ENCODE measurements around the gene AKR7A3.

AKR7A3 gene

DNA sequence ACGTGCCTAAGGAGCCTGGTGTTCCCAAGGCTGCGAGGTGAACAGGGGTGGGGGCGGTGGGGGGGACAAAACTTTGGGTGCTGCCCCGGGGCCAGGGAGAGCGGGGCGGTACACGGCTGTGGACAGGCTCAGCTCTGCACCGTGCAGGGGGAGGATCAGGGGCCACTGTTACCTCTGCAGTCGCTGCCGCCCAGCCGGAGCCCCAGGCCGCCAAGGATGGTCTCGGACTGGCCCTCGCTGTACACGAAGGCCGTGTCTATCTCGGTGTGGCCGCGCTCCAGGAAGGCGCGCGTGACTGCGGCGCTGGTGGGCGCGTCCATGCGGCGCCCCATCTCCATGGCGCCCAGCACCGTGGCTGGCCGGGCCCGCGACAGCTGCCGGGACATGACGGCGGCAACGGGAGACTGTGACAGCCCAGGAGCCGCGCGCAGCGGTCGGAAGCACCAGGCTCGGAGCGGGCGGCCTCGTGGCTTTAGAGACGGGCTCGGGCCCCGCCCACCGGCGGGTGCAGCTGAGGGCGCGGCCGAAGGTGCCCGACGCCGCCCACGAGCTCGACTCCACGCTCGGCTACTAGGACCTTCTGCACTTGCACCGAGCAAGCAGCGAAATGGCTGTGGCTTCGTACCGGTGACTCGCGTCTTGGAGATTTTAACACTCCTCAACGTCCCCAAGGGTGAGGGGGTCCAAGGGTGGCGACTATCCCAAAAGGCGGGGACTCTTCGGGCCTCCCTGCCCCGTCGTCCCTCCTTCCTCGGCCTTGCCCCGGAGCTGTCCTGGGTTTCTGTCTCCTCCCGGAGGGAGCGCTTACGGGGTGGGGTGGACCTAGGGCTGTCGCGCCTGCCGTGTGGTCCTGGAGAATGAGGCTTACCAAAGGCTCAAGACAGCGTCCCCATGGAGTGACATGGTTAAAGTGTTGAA is at the start of gene AKR7A3:
Gene AKR7A3, minus strand, starts transcription at position 447 of the 918 bp plus-strand sequence. Its CDS starts 61 bp downstream, at position 386.
- DNase-seq: peak; percentile 61 to 66

DNA sequence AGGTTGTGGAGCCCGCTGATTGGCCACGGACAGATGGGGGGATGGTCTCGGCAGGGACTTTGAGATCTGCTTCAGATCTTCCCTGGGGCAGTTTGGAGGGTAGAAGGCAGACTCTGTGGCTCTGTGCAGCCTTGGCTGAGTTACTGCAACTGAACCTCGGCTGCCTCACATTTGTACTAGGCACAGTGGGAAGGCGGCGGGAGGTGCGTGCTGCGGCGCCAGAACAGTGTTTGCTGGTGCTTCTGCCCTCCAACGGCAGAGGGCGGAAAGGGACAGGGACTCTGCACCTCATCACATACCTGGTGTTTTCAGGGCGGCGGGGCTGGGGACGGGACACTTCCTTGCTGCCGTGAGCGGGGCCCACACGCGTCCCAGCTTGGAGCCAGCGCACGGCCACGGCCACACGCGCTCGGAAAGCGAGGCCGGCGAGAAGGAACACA is 49.8 kb upstream of the AKR7A3 start:
- DNase-seq: no peak

DNA sequence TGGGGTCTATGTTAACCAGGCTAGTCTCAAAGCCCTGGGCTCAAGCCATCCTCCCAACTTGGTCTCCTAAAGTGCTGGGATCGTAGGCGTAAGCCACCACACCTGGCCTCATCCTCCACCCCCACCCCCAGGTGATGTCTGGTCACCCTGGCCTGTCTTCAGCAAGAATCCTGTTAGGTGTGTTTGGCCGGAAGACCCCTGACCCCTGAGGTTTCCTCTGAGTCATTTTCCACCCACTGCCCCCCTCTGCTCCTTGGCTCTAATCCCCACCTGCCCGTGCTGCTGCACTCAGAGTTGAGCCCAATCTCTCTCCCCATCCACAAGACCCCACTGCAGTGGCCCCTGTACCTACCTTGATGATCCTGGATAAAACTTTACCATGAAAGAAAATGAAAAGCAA is 48.7 kb upstream of the AKR7A3 start:
- DNase-seq: no peak

DNA sequence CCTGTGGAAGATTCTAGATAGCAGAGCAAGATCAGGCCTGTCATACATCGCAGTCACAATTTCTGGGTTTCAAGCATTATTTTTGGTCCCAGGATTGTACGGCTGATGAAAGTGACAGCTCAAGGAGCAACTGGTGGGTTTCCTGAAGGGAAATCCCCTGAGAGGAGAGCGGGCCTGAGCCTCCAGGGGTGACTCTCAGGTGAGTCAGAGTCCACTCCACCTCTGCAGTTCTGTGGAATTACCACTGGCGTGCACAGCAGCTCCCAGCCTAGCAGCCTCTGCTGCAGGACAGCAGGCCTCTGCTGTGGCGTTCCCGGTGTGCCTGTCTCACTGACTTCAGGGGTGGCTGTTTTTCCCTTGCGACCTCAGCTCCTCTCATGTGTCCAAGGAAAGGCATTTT is 48.0 kb upstream of the AKR7A3 start:
- DNase-seq: peak; percentile 55 to 56

DNA sequence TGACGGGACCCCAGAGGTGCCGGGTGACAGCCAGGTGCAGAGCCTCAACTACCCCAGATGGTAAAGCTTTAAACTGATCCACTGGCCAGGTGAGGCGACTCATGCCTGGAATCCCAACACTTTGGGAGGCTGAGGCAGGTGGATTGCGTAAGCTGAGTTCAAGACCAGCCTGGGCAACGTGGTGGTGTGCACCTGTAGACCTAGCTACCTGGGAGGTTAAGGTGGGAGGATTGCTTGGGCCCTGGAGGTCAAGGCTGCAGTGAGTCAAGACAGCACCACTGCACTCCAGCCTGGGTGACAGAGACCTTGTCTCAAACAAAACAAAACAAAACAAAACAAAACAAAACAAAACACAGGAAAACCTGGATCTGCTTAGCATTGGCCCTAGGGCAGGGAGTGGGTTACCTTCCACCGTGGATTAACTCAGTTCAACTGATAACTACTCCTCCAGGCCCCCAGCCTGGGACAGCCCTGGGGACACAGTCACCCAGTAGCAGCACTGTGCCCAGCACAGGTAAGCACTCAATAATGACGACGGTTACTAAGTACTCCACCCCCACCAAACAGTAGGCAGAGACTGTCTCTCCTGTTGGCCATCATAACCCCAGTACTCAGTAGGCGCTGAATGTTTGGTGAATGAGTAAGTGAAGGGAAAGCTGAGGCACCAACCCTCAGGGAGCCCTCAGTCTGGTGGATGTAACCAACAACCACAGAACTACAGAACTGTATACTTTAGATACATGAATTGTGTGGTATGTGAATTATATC is 45.2 kb upstream of the AKR7A3 start:
- DNase-seq: no peak

DNA sequence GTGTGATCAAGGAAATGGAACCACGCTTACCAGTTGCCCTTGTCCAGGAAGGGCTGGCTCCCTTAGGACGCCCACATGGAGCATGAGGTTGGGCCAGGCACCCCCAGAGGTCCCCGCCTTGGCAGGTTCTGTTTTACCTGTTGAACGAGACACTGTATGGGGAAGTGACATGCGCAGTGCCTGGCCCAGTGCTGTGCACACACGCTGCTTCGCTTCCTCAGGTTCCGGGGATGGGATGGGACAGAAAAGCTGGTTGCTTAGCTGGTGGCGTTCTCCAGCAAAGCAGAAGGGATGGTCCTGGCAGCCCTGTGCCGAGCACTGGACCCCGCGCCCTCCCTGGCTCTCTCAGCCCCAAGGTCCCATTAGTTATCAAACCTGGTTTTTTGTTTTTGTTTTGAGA is 44.3 kb upstream of the AKR7A3 start:
- DNase-seq: no peak

DNA sequence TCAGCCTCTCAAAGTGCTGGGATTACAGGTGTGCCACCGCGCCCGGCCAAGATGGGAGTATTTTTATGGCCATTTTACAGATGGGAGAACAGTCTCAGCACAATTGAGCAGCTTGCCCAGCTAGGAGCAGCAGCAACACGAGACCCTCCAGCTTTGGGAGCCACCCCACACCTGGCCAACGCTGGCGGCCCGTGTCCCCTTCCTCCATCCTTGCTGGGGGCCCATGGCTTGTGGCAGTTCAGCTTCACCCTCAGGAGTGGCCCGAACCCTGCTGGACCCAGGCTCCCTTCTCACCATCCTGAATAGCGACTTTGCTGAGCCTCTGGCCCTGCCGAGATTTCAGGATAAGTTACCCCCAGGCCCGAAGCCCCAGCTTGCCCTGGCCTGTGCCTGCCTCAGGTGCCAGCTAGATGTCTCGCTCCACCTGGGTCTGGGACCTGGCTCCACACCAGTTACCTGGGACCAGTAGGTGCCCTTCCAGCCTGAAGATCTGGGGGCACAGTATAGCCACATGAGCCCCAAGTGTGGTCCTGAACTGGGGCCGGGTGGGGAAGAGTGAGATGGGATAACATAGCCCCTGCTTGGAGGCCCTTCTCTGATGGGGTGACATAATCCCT is 42.8 kb upstream of the AKR7A3 start:
- no peak for DNase-seq

DNA sequence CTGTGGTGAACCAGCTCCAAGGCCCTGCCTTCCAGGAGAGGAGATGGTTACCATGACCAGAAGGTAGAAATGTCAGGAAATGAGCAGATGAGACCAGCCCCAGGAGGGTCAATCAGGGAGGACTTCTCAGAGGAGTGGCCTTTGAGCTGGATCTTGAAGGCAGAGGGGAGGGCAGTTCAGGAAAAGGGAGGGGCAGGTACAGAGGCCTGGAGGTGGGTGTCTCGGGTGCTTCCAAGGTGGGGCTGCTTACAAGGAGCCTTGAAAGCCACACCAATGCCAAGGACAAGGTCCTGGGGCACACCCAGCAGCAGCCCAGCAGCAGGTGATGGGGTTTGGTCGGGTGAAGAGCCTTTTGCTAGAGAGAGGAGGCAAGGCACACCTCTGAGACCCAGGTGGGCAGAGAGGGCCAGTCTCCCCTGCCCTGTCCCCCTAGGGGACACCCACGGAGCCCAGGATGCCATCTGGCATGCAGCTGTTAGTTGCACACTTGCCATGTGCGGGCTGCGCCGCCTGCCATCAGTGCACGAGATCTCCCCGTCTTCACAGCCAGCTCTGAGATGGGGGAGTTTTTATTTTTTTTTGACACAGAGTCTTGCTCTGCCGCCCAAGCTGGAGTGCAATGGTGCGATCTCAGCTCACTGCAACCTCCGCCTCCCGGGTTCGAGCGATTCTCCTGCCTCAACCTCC is 42.0 kb upstream of the AKR7A3 start:
- no peak for DNase-seq

DNA sequence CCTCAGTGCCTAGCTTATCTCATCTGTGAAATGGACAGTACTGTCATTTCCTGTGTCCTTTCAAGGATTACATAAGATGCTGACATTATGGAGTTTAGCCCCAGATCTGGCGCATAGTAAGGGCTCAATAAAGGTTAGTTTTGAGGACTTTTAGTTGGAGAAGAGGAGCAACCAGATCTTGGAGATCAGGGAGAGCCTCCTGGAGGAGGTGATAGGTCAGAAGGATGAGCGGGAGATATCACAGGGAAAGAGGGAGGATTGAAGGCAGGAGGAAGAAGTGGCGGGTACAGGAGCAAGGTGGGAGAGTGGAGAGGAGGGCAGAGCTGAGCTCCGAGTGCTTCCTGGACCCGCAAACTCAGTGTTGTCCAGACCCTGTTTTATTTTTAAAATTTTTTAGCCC is 41.0 kb upstream of the AKR7A3 start:
- DNase-seq: no peak

DNA sequence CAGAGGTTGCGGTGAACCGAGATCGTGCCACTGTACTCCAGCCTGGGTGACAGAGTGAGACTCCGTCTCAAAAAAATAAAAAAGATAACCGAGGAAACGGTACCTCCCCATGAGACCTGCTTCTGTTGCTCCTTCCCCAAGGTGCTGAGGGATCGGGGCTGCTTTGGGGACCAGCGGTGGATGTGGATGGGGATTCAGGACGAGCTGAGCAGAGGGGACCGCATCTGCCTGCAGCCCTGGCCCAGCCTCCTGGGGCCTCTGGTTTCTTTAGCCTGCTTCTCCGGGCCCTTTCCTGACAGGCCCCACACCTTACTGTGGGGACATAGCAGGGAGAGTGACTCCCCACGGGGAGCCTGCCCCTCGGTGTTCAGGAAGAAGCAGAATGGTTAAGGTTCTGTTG is 40.6 kb upstream of the AKR7A3 start:
- no peak for DNase-seq

DNA sequence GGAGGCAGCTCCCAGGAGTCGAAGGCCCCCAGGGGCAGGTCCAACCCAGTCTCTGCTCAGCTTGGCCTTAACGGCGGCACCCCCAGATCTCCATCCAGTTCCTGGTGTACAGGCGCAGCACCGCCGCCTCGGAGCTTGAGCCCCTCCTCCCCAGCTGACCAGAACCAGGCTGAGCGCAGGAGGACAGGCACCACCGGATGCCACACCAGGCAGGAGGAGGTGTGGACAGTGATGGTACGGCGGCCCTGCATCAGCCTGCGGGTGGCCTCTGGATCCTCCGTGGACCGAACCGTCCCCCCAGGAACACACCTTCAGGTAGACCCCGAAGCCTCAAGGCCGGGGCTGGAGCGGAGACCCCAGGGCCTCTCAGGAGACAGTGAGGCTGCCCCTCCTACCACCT is 39.9 kb upstream of the AKR7A3 start:
- DNase-seq: no peak

DNA sequence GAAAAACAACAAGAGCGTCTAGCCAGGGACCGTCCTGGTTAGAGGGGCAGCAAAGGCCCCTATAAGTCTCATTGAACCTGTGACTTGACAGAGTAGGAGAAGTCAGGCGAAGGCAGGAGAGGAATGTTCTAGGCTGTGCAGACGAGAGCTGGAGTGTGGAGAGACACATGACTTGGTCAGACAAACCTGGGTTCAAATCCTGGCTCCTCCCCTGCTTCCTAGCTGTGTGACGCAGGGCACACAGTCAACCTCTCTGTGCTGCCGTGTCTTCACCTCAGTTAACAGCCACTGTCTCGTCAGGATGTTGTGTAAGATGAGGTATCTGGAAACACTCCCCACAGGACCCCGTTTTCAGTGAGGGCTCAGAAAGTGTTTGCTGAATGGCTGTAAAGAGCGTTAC is 39.2 kb upstream of the AKR7A3 start:
- DNase-seq: no peak

DNA sequence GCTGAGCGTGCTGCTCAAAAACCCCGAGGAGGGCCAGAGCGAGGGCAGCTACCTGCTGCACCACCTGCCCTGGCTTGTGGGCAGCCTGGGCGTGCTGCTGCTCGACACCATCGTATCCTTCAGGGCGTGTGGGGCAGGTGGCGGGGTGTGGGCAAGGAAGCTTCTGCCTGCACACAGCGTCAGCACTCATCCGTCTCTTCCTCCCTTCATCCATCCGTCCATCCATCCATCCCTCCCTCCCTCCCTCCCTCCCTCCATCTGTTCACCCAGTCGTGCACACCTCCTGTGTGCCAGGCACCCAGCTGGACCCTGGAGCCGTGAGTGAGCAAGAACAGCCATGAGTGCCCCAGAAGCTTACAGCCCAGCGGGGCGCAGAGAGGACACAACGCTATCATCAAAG is 38.7 kb upstream of the AKR7A3 start:
- DNase-seq: no peak

DNA sequence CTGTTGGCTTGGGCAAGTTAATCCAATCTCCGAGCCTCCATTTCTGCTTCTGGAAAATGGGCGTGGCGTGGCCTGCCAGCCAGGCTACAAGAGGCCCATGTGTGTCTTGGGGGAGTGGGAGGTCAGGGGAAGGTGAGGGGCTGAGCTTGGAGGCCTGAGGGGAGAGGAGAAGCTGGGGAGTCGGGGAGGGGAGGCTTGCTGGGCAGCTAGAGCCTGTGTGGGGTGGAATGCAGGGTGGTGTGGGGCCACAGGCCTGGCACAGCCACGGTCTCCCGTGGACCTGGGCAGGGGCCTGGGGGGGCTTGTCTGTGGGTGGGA is 38.1 kb upstream of the AKR7A3 start:
- no peak for DNase-seq

DNA sequence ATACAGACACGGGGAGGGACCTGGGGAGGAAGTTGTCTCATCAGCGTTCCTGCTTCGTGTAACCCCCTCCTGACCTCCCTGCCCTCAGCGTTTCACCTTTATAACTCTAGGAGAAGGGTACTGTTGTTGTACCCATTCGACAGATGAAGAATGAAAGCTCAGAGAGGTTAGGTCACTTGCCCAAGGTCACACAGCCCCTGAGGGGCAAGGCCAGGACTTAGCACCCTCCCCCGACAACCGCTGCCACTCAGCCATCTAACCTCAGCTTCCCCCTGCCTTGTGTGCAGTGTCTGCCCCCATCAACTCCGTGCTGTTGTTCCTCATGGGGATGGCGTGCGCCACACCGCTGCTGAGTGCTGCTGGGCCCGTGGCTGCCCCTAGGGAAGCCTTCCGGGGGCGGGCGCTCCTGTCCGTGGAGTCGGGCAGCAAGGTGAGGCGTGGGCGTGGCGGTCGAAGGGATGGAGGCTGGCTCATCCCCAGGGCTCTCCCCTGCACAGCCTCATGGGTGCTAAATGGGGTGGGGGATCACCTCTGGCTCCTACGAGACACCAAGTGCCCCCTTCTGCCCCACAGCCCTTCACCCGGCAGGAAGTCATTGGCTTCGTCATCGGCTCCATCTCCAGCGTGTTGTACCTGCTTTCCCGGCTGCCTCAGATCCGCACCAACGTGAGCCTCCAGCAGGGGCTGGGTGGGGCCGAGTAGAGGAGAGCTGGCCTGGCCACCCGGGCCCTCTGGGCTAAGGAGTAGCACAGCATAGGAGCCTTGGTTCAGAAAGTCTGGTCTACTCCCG is 37.6 kb upstream of the AKR7A3 start:
- DNase-seq: no peak

DNA sequence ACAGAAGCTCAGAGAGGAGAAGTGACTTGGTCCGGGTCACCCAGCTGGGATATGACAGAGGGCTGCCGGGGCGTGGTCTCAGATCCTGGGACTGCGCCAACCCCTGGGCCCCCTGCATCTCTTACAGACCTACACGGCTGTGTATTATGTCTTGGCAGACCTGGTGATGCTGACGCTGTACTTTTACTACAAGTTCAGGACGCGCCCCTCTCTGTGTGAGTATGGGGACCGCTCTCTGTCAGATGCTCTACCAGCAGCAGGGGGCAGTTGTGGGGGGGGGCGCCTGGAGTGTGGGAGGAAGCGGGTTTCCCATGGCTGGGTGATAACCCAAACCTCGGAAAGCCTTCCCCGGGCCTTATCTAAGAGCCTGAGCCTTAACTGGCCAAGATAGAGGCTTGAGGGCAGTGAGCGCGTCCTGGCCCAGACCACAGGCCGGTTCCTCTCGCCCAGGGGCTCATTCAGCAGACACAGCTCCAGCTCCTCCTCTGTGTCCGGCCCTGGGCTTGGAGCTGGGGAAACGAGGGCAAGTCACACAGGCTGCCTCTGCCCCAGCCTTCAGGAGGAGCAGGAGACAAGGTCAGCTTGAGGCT is 36.9 kb upstream of the AKR7A3 start:
- DNase-seq: no peak

DNA sequence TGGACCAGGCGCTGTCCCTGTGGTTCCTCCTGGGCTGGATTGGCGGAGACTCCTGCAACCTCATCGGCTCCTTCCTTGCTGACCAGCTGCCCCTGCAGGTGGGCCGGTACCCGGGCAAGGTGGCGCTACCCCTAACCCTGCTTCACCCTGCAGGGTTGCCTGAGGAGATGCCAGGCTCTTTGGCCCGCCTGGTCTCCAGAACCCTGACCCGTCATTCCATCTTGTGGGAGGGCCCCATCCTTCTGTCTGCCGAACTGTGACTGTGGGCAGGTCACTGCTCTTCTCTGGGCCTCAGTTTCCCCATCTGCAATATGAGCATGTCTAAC is 36.1 kb upstream of the AKR7A3 start:
- no peak for DNase-seq

DNA sequence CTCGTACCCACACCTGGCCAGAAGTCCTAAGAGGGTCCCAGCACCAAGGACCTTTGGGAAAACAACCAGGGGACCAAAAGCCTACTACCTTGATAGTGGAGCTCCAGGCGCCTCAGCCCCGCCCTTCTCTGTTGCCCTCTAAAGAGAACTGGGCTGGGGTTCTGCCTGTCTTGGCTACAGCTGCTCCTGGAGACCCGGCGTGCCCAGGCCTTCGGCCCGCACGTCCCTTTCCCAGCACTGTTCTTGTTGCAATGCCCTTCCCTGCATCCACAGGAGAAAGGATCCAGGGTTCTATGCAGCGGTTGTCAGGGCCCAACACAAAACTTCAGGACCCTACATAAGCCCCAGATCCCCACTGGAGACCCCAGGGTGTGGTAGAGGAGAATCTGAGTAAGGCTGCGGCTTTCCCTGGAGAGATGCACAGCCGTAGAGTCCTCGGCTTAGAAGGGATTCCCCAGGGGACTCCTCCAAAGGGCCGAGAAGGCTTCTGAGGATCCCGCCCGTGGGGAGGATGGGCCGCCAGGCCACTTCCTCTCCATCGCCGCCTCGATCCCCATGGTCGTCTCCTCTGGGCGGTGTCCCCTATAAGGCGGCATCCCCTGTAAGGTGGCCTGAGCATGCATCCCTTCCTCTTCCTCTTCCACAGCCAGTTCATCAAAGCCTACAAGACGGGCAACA is 35.6 kb upstream of the AKR7A3 start:
- no peak for DNase-seq

DNA sequence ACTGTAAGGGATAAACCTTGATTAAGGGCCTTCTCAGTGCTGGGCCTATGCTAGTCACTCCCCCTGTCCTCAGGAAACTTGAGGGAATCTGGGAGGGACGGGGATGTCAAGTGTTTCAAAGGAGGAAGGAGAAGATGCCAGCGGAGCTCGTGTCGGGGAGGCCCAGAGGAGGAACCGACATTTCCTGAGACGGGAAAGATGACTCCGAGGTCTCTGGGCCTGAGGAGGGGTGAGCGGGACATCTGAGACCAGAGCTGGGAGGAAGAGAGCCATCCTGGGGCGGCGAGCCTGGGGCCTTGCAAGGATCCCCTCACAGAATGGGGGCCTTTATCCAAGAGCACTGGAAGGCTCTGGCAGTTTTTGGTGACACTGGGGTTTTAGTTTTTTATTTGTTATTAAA is 33.9 kb upstream of the AKR7A3 start:
- no peak for DNase-seq

DNA sequence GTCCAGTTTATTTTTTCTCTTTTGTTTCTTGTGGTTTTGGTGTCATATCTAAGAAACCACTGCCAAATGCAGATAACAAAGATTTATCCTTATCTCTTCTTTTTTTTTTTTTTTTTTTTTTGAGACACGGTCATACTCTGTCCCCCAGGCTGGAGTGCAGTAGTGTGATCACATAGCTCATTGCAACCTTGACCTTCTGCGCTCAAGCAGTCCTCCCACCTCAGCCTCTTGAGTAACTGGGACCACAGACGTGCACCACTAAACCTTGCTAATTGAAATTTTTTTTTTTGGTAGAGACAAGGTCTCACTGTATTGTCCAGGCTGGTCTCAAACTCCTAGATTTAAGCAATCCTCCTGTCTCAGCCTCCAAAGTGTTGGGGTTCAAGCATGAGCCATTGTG is 32.5 kb upstream of the AKR7A3 start:
- no peak for DNase-seq

DNA sequence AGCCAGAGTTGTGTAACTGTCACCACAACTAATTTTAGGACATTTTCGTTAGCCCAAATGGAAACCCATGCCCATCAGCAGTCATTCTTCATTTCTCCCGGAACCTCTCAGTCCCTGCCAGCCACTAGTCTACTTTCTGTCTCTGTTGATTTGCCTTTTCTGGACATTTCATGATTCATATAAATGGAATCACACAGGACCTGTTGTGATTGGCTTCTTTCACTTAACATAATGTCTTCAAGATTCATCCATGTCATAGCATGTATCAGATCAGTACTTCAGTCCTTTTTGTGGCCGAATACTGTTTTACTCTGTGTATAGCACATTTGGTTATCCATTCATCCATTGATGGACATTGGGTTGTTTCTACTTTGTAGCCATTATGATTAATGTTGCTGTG is 30.6 kb upstream of the AKR7A3 start:
- DNase-seq: no peak

Data from stimulated activated CD4-positive, alpha-beta T cell treated with anti-CD3 and anti-CD28 coated beads, Interleukin-2, amount 100 ng/mL, for 48 hours (primary cell).